Activated naive CD4-positive, alpha-beta T cell treated with Interleukin-2 at 50 U/mL for 16 hours (primary cell): ENCODE measurements around the gene BEND2.
"Not testable (repeated sequence)": the region's sequence is repeated elsewhere in the genome, so short reads cannot be mapped to it uniquely, and the experiment has no call there.

Source experiments
- DNase-seq: peaks from one replicate; pipeline ENCODE4 v3.0.0-alpha.2; 2020

The BEND2 gene

GRCh38 chrX:18220786-18221185, at the start of gene BEND2:
Gene BEND2 (minus strand): TSS chrX:18220886. CDS start chrX:18220750, 136 bp downstream.
- no peak for DNase-seq

DNA sequence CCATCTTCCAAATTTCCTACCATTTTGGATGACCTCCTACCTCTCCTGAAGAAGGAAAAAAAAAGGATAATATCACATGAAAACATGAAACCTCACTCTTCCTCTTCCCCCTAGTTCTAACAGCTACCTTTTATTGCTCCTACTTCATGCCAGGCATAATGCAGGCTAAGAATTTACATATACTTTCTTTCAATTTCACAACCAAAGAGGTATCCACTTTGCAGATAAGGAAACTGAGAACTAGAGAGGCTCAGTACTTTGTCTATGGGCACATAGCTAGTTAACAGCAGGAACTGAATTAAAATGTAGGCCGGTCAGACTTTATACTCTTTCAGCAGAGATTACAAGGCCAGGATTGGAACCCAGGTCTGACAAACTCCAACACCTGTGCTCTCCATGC, 34.4 kb upstream of the BEND2 start:
- no peak for DNase-seq

DNA sequence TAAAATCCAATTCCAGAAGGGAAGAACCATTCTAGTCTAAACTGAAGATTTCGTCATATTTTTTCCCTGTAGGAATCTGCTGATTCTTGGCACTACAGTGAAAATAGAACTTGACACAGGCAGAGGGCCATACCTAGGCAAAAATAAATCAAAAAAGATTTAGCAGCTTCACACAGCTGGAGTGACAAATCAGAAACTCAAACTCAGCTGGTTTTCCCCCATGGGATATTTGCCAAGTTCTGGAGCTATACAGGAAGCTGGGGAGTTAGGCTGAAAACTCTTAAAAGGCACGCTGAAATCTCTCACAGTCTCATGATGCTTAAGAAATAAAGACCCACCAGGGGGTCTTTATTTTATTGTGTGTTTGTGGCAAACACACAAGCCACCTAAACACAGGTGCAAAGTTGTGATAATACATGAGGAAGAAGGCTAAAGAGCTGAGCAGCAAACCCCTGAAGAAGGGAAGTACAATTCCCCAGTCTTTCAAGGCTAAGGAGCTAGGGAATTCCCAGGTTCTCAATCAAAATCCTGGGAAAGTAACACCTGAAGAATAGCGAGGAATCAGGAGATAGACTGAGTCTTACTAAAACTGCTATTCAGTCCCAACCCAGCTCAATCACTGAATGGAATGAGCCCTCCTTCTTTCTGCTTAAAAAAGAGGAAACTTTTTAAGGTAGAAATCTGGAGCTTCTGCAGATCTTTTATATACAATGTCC, 32.1 kb upstream of the BEND2 start:
- DNase-seq = no peak

GRCh38 chrX:18229646-18230045, 9.0 kb upstream of the BEND2 start:
- not testable (repeated sequence) for DNase-seq

DNA sequence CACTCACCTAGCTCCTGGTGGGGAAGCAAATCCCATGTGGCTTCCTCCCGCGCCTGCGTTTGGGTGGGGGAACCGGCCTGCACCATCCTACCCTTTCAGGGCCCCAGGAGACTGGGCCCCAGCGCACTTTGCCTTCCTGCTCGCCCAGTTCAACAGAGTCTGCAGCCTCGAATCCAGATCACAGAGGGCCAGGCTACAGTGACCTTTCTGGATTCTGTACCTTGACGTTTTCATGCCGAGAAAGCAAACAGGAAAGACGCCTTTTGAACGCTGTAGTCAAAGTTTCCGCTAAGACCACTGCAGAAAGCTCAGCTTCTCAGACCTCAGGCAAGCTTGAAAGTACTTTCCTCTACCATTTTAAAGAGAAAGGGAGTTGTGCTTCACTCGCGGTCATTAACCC, 7.4 kb upstream of the BEND2 start:
- DNase-seq = no peak

- DNase-seq = no peak
These were observed 6.8 kb upstream of the BEND2 start for GRCh38 chrX:18227458-18227857.

DNA sequence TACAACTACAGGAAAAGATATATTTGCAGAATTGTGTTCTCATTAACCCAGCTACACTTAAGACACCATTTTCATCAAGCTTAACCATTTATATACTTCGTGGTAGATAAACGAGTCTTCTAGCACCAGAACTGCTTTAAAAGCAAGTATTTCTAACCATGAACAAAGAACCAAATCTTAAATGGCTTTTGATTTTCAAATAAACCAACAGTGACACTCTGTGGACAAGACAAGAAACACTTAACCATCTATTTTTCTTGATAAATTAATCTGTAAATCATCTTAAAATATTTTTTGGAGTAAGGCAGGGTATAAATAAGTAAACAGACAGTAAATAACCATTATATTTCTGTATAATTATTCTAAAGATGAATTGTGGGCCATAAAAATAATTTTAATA, 10.2 kb downstream of the BEND2 start:
- no peak for DNase-seq

- DNase-seq = no peak
These were observed 14.0 kb downstream of the BEND2 start for GRCh38 chrX:18206657-18207056.

DNA sequence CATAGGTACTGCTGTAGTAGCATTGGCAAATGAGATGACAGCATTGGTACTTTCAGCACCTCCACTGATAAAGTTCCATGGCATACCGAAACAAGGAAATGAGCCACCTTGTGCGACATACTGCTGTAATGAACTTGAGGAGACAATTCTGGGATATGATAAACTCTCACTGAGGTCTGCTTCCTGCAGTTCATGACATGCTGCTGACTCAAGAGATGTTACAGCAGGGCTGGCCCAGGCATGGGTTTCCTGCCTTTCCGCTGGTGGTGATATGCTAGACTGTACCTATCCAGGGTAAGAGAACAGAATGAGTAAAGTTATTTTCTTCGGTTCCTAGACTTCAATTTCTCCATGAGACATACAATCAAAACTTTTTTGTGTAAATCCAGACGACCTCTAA, 17.1 kb downstream of the BEND2 start:
- no peak for DNase-seq

DNA sequence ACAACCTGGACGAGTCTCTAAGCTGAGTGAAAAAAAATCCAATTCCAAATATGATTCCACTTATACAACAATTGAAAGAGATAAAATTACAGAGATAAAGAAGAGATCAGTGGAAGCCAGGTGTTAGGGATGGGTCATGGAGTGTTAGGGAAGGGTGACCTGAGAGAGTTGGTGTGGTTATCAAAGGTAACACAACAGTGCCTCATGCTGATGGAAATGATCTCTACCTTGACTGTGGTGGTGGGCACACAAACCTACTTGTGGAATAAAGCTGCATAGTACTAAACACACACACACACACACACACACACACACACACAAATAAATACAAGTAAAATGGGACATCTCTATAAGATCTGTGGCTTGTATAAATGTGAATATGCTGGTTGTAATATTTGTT, 26.0 kb downstream of the BEND2 start:
- no peak for DNase-seq

DNA sequence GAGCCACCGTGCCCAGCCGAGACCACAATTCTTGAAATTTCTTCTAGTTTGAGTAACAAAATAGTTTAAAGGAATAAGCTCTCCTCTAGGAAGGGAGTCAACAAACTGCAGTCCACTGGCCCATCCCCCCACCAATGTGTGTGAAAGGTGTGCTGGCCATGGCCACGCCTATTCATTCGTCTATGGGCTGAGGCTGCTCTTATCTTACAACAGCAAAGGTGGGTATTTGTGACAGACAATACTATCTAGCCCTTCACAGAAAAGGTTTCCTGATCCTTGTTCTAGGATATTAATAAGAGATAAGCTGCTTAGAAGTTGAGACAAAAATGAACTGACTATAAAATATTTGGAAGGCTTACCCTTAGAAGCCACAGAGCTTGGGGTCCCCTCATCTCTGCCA, 41.2 kb downstream of the BEND2 start:
- DNase-seq = no peak

DNA sequence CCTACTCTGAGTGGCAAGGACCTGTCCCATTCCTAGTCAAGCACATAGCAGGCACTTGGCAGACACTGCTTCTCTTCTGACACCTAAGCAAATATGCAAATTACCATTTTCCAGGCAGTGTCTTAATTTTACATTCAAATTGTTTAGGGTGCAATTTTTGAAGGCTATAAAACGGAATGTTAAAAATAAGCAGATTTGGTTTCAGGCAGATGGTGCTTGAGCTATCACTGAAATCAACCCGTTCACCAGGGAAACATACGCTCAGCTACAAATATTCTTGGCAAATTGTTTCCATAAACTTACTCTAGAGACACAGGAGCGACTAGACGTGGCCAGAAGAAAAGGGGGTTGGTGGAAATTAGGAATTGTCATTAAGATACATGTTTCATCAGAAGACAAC, 45.7 kb downstream of the BEND2 start:
- no peak for DNase-seq

DNA sequence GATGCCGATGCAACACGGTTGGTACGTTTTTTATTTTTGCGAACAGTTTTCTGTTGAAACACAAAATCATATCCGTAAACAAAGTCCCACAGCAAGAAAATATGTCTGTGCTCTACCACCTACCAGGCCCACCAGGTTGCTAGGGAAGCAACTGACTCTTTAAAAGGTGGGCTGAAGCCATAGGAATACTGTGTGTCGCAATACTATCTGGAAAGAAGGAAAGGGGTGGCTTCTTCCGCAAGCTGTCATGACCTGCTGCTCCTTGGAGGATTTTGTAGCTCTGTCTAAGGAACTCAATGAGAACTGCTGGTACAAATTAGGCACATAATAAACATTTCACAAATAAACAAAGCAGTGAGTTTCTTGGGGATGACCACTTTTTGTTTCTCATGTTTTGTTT, 46.5 kb downstream of the BEND2 start:
- DNase-seq = no peak

DNA sequence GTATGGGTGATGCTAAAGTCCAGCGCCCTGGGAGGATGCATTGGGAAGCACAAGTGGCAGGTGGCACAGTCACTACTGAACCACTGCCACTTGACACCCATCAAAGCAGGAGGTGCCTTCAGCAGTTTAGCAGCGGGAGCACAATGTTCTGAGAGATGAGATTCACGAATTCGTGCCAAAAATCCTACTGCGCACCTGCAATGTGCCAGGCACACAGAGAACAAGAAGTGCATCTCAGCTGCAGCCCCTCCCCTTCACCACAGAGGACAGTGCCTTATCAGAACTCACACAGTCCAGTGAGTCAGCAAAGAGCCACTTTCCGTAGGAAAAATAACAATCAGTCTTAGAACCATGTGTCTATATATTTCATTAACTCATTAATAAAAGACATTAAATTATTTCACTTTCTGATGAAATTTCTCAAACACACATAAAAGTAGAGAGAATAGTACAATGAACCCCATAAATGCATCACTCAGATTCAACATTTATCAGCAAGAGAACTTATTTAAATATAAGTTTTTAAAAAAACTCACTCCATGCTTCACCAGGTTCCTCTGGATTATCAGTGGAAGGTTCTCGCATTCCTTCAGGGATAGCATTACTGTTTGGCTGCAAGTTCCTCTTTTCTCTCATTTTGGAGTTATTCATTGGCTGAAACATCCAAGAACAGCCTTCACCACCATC, 47.0 kb downstream of the BEND2 start:
- DNase-seq = no peak

DNA sequence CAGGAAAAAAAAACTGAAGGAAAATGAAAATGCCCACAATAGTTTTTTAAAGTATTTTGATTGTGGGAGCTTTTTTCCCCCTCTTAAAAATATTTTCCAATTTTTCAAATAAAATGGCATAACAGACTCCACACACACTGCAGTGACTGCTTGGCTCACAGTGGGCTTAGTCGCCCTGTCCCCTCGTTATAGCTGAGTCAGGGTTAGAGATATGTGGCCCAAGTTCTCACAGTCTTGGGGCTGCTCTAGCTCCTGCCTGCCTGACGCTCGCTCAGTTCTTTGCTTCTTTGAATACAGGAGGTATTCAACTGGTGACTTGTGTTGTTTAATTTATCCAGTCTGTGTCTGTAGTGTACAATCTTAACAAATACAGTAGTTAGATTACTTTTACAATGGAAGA, 47.7 kb downstream of the BEND2 start:
- DNase-seq = no peak

DNA sequence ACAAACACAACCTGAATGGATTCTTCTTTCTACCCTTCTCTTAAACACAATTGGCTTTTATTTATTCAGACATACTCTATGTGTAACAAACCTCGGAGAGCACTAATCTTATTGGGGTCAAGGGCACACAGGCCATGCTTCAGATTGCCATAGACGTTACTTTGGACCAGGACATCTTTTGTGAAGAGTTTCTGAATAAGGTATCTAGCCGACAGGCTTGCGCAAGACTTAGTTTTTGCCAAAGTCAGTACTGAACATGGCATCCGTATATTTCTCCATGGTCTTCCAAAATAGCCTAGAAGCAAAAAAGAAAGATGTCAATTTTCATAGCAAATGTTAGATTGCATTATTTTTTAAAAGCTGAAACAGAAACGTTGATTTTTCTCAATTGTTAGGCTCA, 49.8 kb downstream of the BEND2 start:
- no peak for DNase-seq

DNA sequence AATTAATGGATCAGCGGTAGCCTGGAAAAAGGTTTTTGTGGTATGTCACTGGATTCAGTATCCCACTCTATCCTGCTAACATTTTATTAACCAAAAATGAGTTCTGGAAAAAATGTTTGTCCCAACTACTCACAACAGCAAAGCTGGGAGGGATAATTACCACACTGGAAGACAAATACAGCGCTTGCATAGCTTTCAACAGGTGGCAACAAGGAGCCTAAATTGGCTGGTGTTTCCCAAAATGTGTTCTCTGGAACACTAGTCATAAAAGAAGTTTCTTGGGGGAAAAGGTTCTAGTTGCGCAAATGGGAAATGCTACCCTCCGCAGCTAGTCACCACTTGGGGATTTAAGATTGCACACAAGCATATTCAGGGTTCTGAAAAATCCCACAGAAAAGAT, 54.6 kb downstream of the BEND2 start:
- no peak for DNase-seq

GRCh38 chrX:18160369-18160768, 60.3 kb downstream of the BEND2 start:
- no peak for DNase-seq

DNA sequence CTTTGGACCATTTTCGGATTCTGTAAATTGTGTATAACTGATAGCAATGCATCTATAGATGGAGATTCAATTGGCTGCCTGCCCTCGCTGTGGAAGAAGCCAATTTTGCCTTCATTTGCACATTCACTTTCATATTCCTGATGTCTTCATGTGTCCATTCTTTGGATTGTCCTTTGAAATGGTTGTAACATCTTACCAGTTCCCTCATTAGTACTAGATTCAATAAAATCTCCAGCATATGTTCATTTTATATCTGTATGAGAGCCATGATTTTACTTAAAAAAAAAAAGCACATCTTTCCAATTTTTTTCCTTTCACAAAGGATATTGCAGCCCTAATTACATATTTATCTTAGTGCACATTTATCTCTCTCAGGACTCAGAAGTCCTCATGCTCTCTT, 61.7 kb downstream of the BEND2 start:
- DNase-seq = no peak

- no peak for DNase-seq
These were observed 69.0 kb downstream of the BEND2 start for GRCh38 chrX:18151649-18152048.

- no peak for DNase-seq
These were observed 69.5 kb downstream of the BEND2 start for GRCh38 chrX:18151157-18151556.

DNA sequence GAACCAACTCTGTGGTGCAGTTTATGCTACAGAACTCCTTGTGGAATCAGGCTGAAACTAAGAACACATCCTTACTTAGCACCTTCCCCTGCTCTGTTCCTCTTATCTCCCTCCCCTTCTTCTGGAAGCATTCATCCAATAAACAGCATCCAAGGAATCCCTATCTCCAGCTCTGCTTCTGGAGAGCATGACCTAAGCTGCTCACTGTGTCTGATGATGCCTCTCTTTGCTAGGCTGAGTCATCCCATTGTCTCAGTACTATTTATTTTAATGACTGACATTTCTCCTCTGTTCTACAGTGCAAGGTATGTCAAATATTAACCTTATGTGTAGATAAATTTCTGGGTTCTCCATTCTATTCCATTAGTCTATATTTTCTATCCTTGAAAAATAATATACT, 71.2 kb downstream of the BEND2 start:
- no peak for DNase-seq

DNA sequence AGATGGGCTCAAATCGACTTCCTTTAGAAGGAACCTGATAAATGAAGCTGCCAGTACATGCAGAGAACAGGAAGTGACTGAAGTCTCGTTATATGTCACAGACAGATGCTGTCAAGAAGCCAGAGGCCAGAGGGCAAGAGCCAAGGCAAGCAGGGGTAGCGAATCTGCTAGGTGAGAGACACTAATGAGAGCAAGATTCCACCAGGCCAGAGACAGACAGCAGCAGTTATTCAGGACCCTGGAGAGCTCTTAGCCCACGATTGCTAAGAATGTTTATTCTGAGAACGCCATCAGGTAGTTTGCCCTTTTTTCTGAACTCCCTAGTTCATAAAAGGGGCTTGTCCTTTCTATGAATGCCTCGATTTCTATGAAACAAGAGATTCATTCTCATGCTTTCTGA, 73.7 kb downstream of the BEND2 start:
- DNase-seq = no peak

- no peak for DNase-seq
These were observed 74.7 kb downstream of the BEND2 start for GRCh38 chrX:18146009-18146408.

GRCh38 chrX:18136816-18137215, 83.9 kb downstream of the BEND2 start:
- no peak for DNase-seq
